GM10847 (cell line): ENCODE measurements around the gene MRPL27.

Experiments
- POLR2A ChIP-seq: IDR thresholded peaks from 2 replicates; pipeline ENCODE4 v1.6.1; 2011; ENCODE audit not compliant: insufficient read length; ENCODE audit errors: extremely low read depth

MRPL27 gene

GRCh38 chr17:50388728-50389127, 15.7 kb upstream of the MRPL27 start:
- no peak for TF ChIP-seq POLR2A

- TF ChIP-seq POLR2A, result no peak
Measured at GRCh38 chr17:50386510-50386909, 13.5 kb upstream of the MRPL27 start.

- no peak for TF ChIP-seq POLR2A
Measured at GRCh38 chr17:50382931-50383330, 9.9 kb upstream of the MRPL27 start.

- TF ChIP-seq POLR2A, result no peak
Measured at GRCh38 chr17:50381920-50382319, 8.9 kb upstream of the MRPL27 start.

- TF ChIP-seq POLR2A, result no peak
Measured at GRCh38 chr17:50381260-50381815, 8.4 kb upstream of the MRPL27 start.

GRCh38 chr17:50380369-50381259, 7.6 kb upstream of the MRPL27 start:
- no peak for TF ChIP-seq POLR2A

- TF ChIP-seq POLR2A, result no peak
Measured at GRCh38 chr17:50379351-50380132, 6.6 kb upstream of the MRPL27 start.

GRCh38 chr17:50375858-50376538, 3.0 kb upstream of the MRPL27 start:
- no peak for TF ChIP-seq POLR2A

- TF ChIP-seq POLR2A, result no peak
Measured at GRCh38 chr17:50373705-50374104, 721 bp upstream of the MRPL27 start.

GRCh38 chr17:50372222-50372757, 694 bp downstream of the MRPL27 start:
- TF ChIP-seq POLR2A, result no peak

GRCh38 chr17:50371526-50371925, 1.5 kb downstream of the MRPL27 start:
- no peak for TF ChIP-seq POLR2A

- no peak for TF ChIP-seq POLR2A
Measured at GRCh38 chr17:50370052-50370451, 2.9 kb downstream of the MRPL27 start.

- no peak for TF ChIP-seq POLR2A
Measured at GRCh38 chr17:50367401-50367800, 5.6 kb downstream of the MRPL27 start.

- no peak for TF ChIP-seq POLR2A
Measured at GRCh38 chr17:50365649-50366393, 7.2 kb downstream of the MRPL27 start.
